K562 (cell line): ENCODE results near the gene KLHL9. TPM values are rescaled to one million over a fixed set of nuclear protein-coding genes. Genes with fewer than 3 reads are reported as not detected.

Experiments used
- ATAC-seq: fragments of 200-7000 bp; cut with Tn5 transposase; 3 replicates; pipeline ENCODE4 v1.9.1; 2020; ENCODE audit warnings: moderate library complexity
- BruUV-seq: library from RNA; stranded (reverse); fragments of 400-500 nt; replicated peaks from 2 replicates; lab custom pipeline; 2021; lab: Mats Ljungman, UMichigan
- CTCF ChIA-PET: fragments of 300-600 bp; formaldehyde crosslinking; extraction: SDS; loops from one replicate; lab custom pipeline; 2021; ENCODE audit warnings: low intra/inter-chr PET ratio; lab: Yijun Ruan, JAX
- POLR2A ChIA-PET: fragments of 300-600, 350-650 bp; sonication (Branson Sonifier 250); formaldehyde crosslinking; extraction: SDS; loops from one replicate; lab custom pipeline; 2021; ENCODE audit warnings: antibody characterized with exemption, inconsistent platforms; lab: Yijun Ruan, JAX
- DNase-seq, 4 experiments: peaks; one replicate each; pipeline versions ENCODE4 v3.0.0 to v3.0.0-alpha.2; 2011 to 2018; ENCODE audit warnings: low spot score in 3 of 4, mixed read lengths in 3 of 4; ENCODE audit errors: extremely low read depth in 1 of 4
- FAIRE-seq: peaks from 2 replicates; lab custom pipeline; 2011; peaks lifted over from hg19 to GRCh38; lab: Jason Lieb, UNC
- H2AFZ ChIP-seq: 2 replicates; pipeline ENCODE4 v1.6.0; 2011; ENCODE audit warnings: low read depth, low read length, control low read depth, inconsistent platforms
- H3K27ac ChIP-seq: fragments of 200-600 bp; 3 replicates; pipeline ENCODE4 v1.8.0; 2011; ENCODE audit warnings: low read depth, mild to moderate bottlenecking, control low read depth, inconsistent platforms, low read length, moderate library complexity, mixed read lengths; ENCODE audit errors: extremely low read depth
- H3K27me3 ChIP-seq, 2 experiments: fragments of 300-600 bp in 1 of 2; 2 replicates in 1 of 2; 3 replicates in 1 of 2; pipeline versions ENCODE4 v1.6.0 to v1.8.0; 2011; ENCODE audit warnings: inconsistent platforms in 2 of 2, low read length in 2 of 2, mild to moderate bottlenecking in 1 of 2, mixed read lengths in 1 of 2, moderate library complexity in 1 of 2; ENCODE audit not compliant: control insufficient read depth in 2 of 2, insufficient read depth in 2 of 2
- H3K36me3 ChIP-seq: fragments of 300-600 bp; 3 replicates; pipeline ENCODE4 v1.8.0; 2011; ENCODE audit warnings: mild to moderate bottlenecking, low read length, inconsistent platforms; ENCODE audit not compliant: control insufficient read depth, insufficient read depth
- H3K4me1 ChIP-seq, 2 experiments: fragments of 200-600 bp in 1 of 2; replicated peaks in 1 of 2; 2 replicates in 1 of 2; 3 replicates in 1 of 2; pipeline versions ENCODE4 v1.5.1 to v1.8.0; 2011; ENCODE audit warnings: inconsistent platforms in 2 of 2, low read length in 2 of 2, mild to moderate bottlenecking in 1 of 2, mixed read lengths in 1 of 2, moderate library complexity in 1 of 2; ENCODE audit not compliant: control insufficient read depth in 2 of 2, insufficient read depth in 2 of 2
- H3K4me2 ChIP-seq: 2 replicates; pipeline ENCODE4 v1.6.1; 2011; ENCODE audit warnings: low read length, control low read depth, inconsistent platforms, mixed read lengths; ENCODE audit not compliant: insufficient read depth
- H3K4me3 ChIP-seq: fragments of 200-600 bp; sonication (generic), shearing (Covaris generic); 2 replicates; pipeline ENCODE4 v1.5.1; 2016; ENCODE audit warnings: control low read depth, inconsistent platforms
- H3K79me2 ChIP-seq: fragments of 200-600 bp; 3 replicates; pipeline ENCODE4 v1.8.0; 2011; ENCODE audit warnings: low read length, inconsistent platforms; ENCODE audit not compliant: control insufficient read depth, insufficient read depth
- H3K9ac ChIP-seq, 2 experiments: 2 replicates each; pipeline versions ENCODE4 v1.6.0 to v1.6.1; 2011; ENCODE audit warnings: low read depth in 2 of 2, low read length in 2 of 2, control low read depth in 1 of 2, inconsistent platforms in 1 of 2, mild to moderate bottlenecking in 1 of 2, mixed read lengths in 1 of 2; ENCODE audit not compliant: insufficient read depth in 1 of 2
- H3K9me1 ChIP-seq: one replicate; pipeline ENCODE4 v1.6.0; 2011; ENCODE audit warnings: inconsistent platforms, mild to moderate bottlenecking, low read length, moderate library complexity; ENCODE audit not compliant: control insufficient read depth, insufficient read depth
- H3K9me3 ChIP-seq: replicated peaks from 2 replicates; pipeline ENCODE4 v1.5.1; 2011; ENCODE audit warnings: low read depth, low read length, inconsistent platforms; ENCODE audit not compliant: control insufficient read depth, insufficient read depth
- H4K20me1 ChIP-seq: replicated peaks from 2 replicates; pipeline ENCODE4 v1.6.1; 2011; ENCODE audit warnings: low read length, inconsistent platforms, mixed read lengths; ENCODE audit not compliant: control insufficient read depth, insufficient read depth
- ESRRA ChIP-seq: fragments of 450-650 bp; IDR thresholded peaks from 2 replicates; pipeline ENCODE4 v1.6.1; 2014; ENCODE audit warnings: low read depth, mild to moderate bottlenecking, moderate library complexity, borderline replicate concordance
- ETV5 ChIP-seq: sonication (generic); formaldehyde crosslinking; IDR thresholded peaks from 2 replicates; pipeline ENCODE4 v1.4.0; 2020; ENCODE audit warnings: low read depth, mild to moderate bottlenecking, missing genetic modification reagents
- GTF2E2 ChIP-seq: fragments of 200-800 bp; sonication (Bioruptor generic); IDR thresholded peaks from 2 replicates; pipeline ENCODE4 v1.6.1; 2016; ENCODE audit warnings: missing genetic modification characterization, missing compliant biosample characterization
- MAFF ChIP-seq: IDR thresholded peaks from 2 replicates; pipeline ENCODE4 v1.6.1; 2012; ENCODE audit warnings: low read length, improper control_type of control experiment
- NR2F6 ChIP-seq: fragments of 450-650 bp; formaldehyde crosslinking; IDR thresholded peaks from 2 replicates; pipeline ENCODE4 v1.4.0; 2020; ENCODE audit warnings: mild to moderate bottlenecking
- SFPQ ChIP-seq: fragments of 200-400 bp; formaldehyde crosslinking; IDR thresholded peaks from 2 replicates; pipeline ENCODE4 v1.6.1; 2017; ENCODE audit warnings: mild to moderate bottlenecking, low read depth, low read length, moderate library complexity
- SMAD1 ChIP-seq: fragments of 150-350 bp; IDR thresholded peaks from 2 replicates; pipeline ENCODE4 v1.6.1; 2014; ENCODE audit warnings: low read length, low read depth; ENCODE audit not compliant: partially characterized antibody
- SMARCB1 ChIP-seq: IDR thresholded peaks from 2 replicates; pipeline ENCODE4 v1.6.1; 2011; ENCODE audit warnings: improper control_type of control experiment, low read depth; ENCODE audit not compliant: insufficient read length
- TAF1 ChIP-seq: IDR thresholded peaks from 2 replicates; pipeline ENCODE4 v1.6.1; 2011; ENCODE audit warnings: mild to moderate bottlenecking, low read length, moderate library complexity; ENCODE audit not compliant: insufficient read depth, control insufficient read depth, severe bottlenecking; ENCODE audit errors: extremely low read depth
- THAP12 ChIP-seq: fragments of 250-450 bp; sonication (Bioruptor Pico); IDR thresholded peaks from 2 replicates; pipeline ENCODE4 v1.9.0; 2021; ENCODE audit warnings: mild to moderate bottlenecking, inconsistent platforms
- ZNF41 ChIP-seq: fragments of 250-450 bp; sonication (Bioruptor Pico); conservative IDR thresholded peaks from 2 replicates; pipeline ENCODE4 v1.4.0; 2020; ENCODE audit warnings: mild to moderate bottlenecking
- ZNF507 ChIP-seq: conservative IDR thresholded peaks from 2 replicates; pipeline ENCODE4 v1.6.1; 2017; ENCODE audit warnings: missing genetic modification characterization, missing compliant biosample characterization
- WGBS: fragments of 100-300 bp; shearing (Covaris generic); methylation state at CpG from one replicate; pipeline ENCODE4 v1.1.6; 2016; ENCODE audit warnings: low coverage, mixed read lengths; ENCODE audit not compliant: insufficient coverage; ENCODE audit errors: missing lambda C conversion rate; 5-methylcytosine and 5-hydroxymethylcytosine counted together
- in situ Hi-C: fragments of 300-500 bp; cut with MboI; formaldehyde crosslinking; loops from 4 replicates; pipeline ENCODE4 v1.15.0; 2018; ENCODE audit warnings: inconsistent platforms, mixed read lengths
- intact Hi-C: fragments of 100-400 bp; cut with micrococcal nuclease; formaldehyde crosslinking; loops from 2 replicates; pipeline ENCODE4 v1.14.2; 2022
- polyA plus RNA-seq, 8 experiments: library from polyadenylated mRNA; depleted of rRNA in 4 of 8; stranded (reverse) in 5 of 8; unstranded in 3 of 8; fragments of >200 nt; fragmentation: Nextera tagmentation in 2 of 8; fragmentation: Illumina TruSeq in 1 of 8; extraction: Ambion mirVana in 2 of 8; extraction: Trizol in 1 of 8; gene quantifications; 2 replicates each; pipeline versions ENCODE4 v1.2.1 to v1.2.3, GENCODE V29; 2011 to 2014; ENCODE audit warnings: inconsistent platforms in 1 of 8, missing spikeins in 1 of 8
- total RNA-seq, 7 experiments: library from RNA; depleted of rRNA in 6 of 7; stranded (reverse); fragments of >200 nt in 6 of 7; fragmentation: Illumina TruSeq in 2 of 7; extraction: Trizol in 2 of 7; gene quantifications; 2 replicates each; pipeline versions ENCODE4 v1.2.1 to v1.2.3, GENCODE V29; 2011 to 2021; ENCODE audit warnings: low replicate concordance in 1 of 7

The KLHL9 gene
- total and polyA plus RNA-seq, 9 of the 15 experiments (the other 6 are each of a cell fraction or from before 2014, with no cell fraction given), result 0.04 TPM; not detected in 8

DNA sequence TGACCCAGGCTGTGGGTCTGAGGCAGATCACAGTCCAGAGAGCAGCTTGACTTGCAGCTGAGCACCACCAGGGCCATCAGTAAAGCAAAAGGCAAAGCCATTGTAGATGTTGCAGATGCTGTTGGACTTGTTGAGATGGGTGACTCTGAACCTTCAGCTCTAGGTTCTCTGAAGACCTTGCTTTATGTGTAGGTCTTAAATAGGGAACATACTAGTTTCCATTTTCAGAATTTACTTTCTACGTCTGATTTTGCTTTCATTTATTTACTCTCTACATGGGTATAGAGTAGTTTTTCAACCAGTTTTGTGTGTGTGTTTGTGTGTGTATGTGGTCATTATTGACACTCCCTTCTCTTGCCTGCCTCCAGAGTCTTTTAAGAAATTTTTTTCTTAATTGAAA lies 15.6 kb upstream of the KLHL9 start, which contains the start of gene IFNA6:
TSS of gene IFNA6 (minus strand) at position 101 of the 400 bp plus-strand sequence. CDS start at position 101, 0 bp downstream.
- no peaks in the 10 kb centered on the region for H3K36me3 ChIP-seq
- ChIA-PET POLR2A (no interaction called here), CTCF (no interaction called here)
- no peak within 1 kb of the TSS for H3K4me2 ChIP-seq
- no peak within 1 kb of the TSS for H3K27ac ChIP-seq
- H4K20me1 ChIP-seq, result no peaks in the 10 kb centered on the region
- WGBS, result no CpG with 5 or more reads among the region's 1 CpG
- TF ChIP-seq SMAD1 (no peak), ESRRA (no peak), ETV5 (CRISPR knock-in tag) (no peak)
- in situ Hi-C loops (no loop called here), intact Hi-C loops (no loop called here)
- no peaks in the 10 kb centered on the region for H3K9me1 ChIP-seq
- H3K4me3 ChIP-seq, result no peak within 1 kb of the TSS
- H2AFZ ChIP-seq, result no peak within 1 kb of the TSS
- DNase-seq (no peak), ATAC-seq (no peak), FAIRE-seq (no peak)
- H3K4me1 ChIP-seq, result no peaks in the 10 kb centered on the region
- BruUV-seq, result no TSS peak
- no peak within 1 kb of the TSS for H3K9ac ChIP-seq
- no peaks in the 10 kb centered on the region for H3K27me3 ChIP-seq
- no peaks in the 10 kb centered on the region for H3K9me3 ChIP-seq
- H3K79me2 ChIP-seq, result no peaks in the 10 kb centered on the region

GRCh38 chr9:21348430-21348970 lies 13.3 kb upstream of the KLHL9 start:
- POLR2A ChIA-PET, result no interaction called here

More at GRCh38 chr9:21348430-21348970, 13.3 kb upstream of the KLHL9 start:
- intact Hi-C loops (no loop called here), in situ Hi-C loops (no loop called here)
- ATAC-seq (no peak), FAIRE-seq (no peak), DNase-seq (no peak)
- WGBS, result no CpG with 5 or more reads among the region's 3 CpGs
- Histone ChIP-seq H2AFZ (no peak overlapping the region), H3K27me3 (no peaks in the 10 kb centered on the region), H3K36me3 (no peaks in the 10 kb centered on the region), H3K9ac (no peak overlapping the region), H4K20me1 (no peaks in the 10 kb centered on the region), H3K9me3 (no peaks in the 10 kb centered on the region), H3K4me3 (no peak overlapping the region), H3K27ac (no peak overlapping the region), H3K79me2 (no peaks in the 10 kb centered on the region), H3K4me2 (no peak overlapping the region), H3K9me1 (no peaks in the 10 kb centered on the region), H3K4me1 (no peaks in the 10 kb centered on the region)
- no TSS peak for BruUV-seq
- TF ChIP-seq TAF1 (no peak), MAFF (no peak), SMARCB1 (no peak), GTF2E2 (tag) (no peak), ZNF507 (tag) (no peak), ZNF41 (CRISPR knock-in tag) (no peak), NR2F6 (CRISPR knock-in tag) (no peak), SFPQ (no peak), THAP12 (no peak)
- CTCF ChIA-PET, result no interaction called here
